HUES6 (cell line): ENCODE data around the gene NDRG3.

Source experiments
- H3K27ac ChIP-seq: 2 replicates; pipeline ENCODE4 v1.7.0; 2013; ENCODE audit warnings: low read depth, mild to moderate bottlenecking, low read length, inconsistent platforms
- H3K27me3 ChIP-seq: 2 replicates; pipeline ENCODE4 v1.6.1; 2013; ENCODE audit warnings: low read length; ENCODE audit not compliant: control insufficient read depth, insufficient read depth
- H3K36me3 ChIP-seq: 2 replicates; pipeline ENCODE4 v1.6.1; 2013; ENCODE audit warnings: low read length; ENCODE audit not compliant: control insufficient read depth, insufficient read depth
- H3K4me1 ChIP-seq: 2 replicates; pipeline ENCODE4 v1.6.1; 2013; ENCODE audit warnings: low read length; ENCODE audit not compliant: control insufficient read depth, insufficient read depth
- H3K4me3 ChIP-seq: 2 replicates; pipeline ENCODE4 v1.5.1; 2013; ENCODE audit warnings: low read depth, low read length
- H3K9ac ChIP-seq: one replicate; pipeline ENCODE4 v1.6.1; 2013; ENCODE audit warnings: mild to moderate bottlenecking, low read length
- H3K9me3 ChIP-seq: 2 replicates; pipeline ENCODE4 v1.6.1; 2013; ENCODE audit warnings: low read depth, low read length; ENCODE audit not compliant: control insufficient read depth, insufficient read depth

Gene NDRG3

DNA sequence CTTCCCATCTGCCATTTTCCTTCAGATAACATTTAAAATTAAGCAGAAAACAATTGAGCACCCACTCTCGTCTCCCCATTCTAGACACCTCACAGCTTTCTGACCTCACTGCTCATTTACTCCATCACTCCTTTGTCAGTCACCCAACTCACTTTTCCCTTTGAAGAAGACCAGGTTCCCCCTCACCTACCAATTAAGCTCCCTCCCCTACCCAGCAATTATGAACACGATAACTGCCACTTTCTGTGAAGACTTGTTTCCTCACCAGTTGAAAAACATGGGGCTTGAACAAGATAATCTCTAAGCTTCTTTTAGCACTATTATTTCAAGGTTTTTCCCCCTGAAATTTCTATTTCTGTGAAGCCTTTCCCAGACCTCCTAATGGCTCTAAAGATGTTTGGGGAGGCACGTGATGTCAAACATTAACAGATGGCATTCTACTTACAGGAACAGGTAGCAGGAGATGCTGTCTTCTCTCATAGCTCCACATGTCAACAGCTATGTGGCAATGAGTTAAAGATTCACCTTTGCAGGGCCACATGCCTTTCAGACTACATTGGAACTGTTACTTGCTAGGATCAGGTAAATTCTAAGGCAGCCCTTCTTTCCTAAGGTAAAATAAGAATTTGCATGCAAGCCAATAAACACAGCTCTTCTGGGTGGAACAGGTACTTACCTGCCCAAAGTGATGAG is 75.1 kb downstream of the NDRG3 start:
- Histone ChIP-seq H3K9ac (no peak overlapping the region), H3K9me3 (no peaks in the 10 kb centered on the region), H3K4me1 (no peaks in the 10 kb centered on the region), H3K36me3 (peaks cover 13% of the 10 kb centered on the region), H3K4me3 (no peak overlapping the region), H3K27me3 (no peaks in the 10 kb centered on the region), H3K27ac (no peak overlapping the region)

GRCh38 chr20:36666181-36666740 is 79.6 kb downstream of the NDRG3 start:
- no peaks in the 10 kb centered on the region for H3K4me1 ChIP-seq
- no peak overlapping the region for H3K27ac ChIP-seq
- H3K9ac ChIP-seq = no peak overlapping the region
- H3K4me3 ChIP-seq = no peak overlapping the region
- H3K9me3 ChIP-seq = no peaks in the 10 kb centered on the region
- no peaks in the 10 kb centered on the region for H3K27me3 ChIP-seq
- H3K36me3 ChIP-seq = peaks cover 26% of the 10 kb centered on the region

GRCh38 chr20:36663031-36663430 is 82.9 kb downstream of the NDRG3 start:
- H3K9me3 ChIP-seq = no peaks in the 10 kb centered on the region
- H3K27me3 ChIP-seq = no peaks in the 10 kb centered on the region
- peaks cover 16% of the 10 kb centered on the region for H3K36me3 ChIP-seq
- H3K4me1 ChIP-seq = no peaks in the 10 kb centered on the region
- no peak overlapping the region for H3K4me3 ChIP-seq
- H3K27ac ChIP-seq = no peak overlapping the region
- no peak overlapping the region for H3K9ac ChIP-seq

DNA sequence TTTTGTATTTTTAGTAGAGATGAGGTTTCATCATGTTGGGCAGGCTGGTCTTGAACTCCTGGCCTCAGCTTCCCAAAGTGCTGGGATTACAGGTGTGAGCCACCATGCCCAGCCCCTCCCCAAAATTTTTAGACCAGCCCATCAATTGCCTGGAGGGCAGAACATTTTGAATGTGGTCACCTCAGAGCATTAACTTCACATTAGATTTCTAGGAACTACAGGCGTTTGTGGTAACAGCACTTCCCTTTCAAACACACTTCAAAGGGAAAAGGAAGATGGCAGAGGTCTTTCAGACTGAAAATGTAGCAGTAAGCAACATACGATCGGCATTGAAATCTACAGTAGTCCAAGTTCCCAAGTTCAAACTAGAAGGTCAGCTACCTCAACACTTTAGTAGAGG is 87.6 kb downstream of the NDRG3 start:
- Histone ChIP-seq H3K9me3 (no peaks in the 10 kb centered on the region), H3K4me1 (no peaks in the 10 kb centered on the region), H3K9ac (no peak overlapping the region), H3K27me3 (no peaks in the 10 kb centered on the region), H3K27ac (no peak overlapping the region), H3K36me3 (peaks cover 18% of the 10 kb centered on the region), H3K4me3 (no peak overlapping the region)

GRCh38 chr20:36656733-36657132 is 89.2 kb downstream of the NDRG3 start:
- no peak overlapping the region for H3K4me3 ChIP-seq
- peaks cover 24% of the 10 kb centered on the region for H3K36me3 ChIP-seq
- H3K27ac ChIP-seq = no peak overlapping the region
- no peaks in the 10 kb centered on the region for H3K27me3 ChIP-seq
- H3K9ac ChIP-seq = no peak overlapping the region
- H3K4me1 ChIP-seq = no peaks in the 10 kb centered on the region
- no peaks in the 10 kb centered on the region for H3K9me3 ChIP-seq

- H3K9ac ChIP-seq = no peak overlapping the region
- H3K27me3 ChIP-seq = no peaks in the 10 kb centered on the region
- H3K9me3 ChIP-seq = no peaks in the 10 kb centered on the region
- no peak overlapping the region for H3K4me3 ChIP-seq
- no peak overlapping the region for H3K27ac ChIP-seq
- H3K4me1 ChIP-seq = no peaks in the 10 kb centered on the region
- H3K36me3 ChIP-seq = peaks cover 21% of the 10 kb centered on the region
These were observed 90.9 kb downstream of the NDRG3 start for GRCh38 chr20:36655004-36655403.

GRCh38 chr20:36654506-36654905 is 91.4 kb downstream of the NDRG3 start:
- no peaks in the 10 kb centered on the region for H3K4me1 ChIP-seq
- H3K27ac ChIP-seq = no peak overlapping the region
- H3K9ac ChIP-seq = no peak overlapping the region

GRCh38 chr20:36653456-36653855 is 92.4 kb downstream of the NDRG3 start:
- H3K9ac ChIP-seq = no peak overlapping the region
- no peak overlapping the region for H3K4me3 ChIP-seq
- no peaks in the 10 kb centered on the region for H3K9me3 ChIP-seq
- H3K27ac ChIP-seq = no peak overlapping the region
- no peaks in the 10 kb centered on the region for H3K27me3 ChIP-seq
- peaks cover 21% of the 10 kb centered on the region for H3K36me3 ChIP-seq
- H3K4me1 ChIP-seq = no peaks in the 10 kb centered on the region

More at GRCh38 chr20:36654506-36654905, 91.4 kb downstream of the NDRG3 start:
- H3K4me3 ChIP-seq = no peak overlapping the region
- no peaks in the 10 kb centered on the region for H3K27me3 ChIP-seq
- no peaks in the 10 kb centered on the region for H3K9me3 ChIP-seq
- peaks cover 21% of the 10 kb centered on the region for H3K36me3 ChIP-seq

DNA sequence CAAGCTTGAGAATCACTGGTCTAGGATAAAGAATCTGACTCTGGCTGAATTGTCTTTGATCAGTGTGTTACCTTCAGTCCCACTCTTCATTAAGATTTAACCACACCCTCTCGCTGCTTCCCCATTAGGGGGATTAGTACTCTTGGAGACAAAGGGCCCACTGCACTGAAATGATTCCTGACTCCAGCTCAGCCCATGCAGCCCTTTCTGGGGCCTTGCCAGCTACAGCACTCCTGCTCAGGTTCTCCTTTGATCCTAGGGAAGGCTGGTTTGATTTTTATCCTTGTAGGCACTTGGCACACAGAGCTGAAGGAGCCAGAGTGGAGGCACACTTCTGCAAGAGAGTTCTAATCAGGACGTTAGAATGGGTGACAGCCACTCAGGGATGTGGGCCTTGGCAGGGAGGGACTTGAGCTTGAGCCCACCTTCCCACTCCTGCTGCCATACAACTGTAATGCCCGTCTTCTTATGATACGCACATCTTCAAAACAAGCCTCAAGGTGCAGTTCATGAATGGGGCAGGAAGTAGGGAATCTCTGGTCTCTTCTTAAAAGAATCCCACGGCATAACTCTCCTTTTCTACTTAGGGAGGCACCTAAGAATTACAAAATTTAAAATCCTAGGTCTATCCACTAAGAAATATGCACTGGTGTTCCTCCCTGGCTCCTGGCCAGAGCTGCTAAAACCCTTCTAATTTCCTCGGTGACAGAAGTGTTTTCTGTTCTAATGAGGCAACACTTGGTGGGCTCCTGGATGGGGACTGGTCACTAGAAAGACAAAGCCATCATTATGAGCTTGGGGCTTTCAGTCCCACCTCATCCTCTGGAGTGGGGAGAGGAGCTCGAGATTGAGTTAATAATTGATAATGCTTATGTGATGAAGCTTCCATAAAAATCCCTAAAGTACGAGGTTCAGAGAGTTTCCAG is 98.4 kb downstream of the NDRG3 start:
- Histone ChIP-seq H3K27me3 (no peaks in the 10 kb centered on the region), H3K27ac (no peak overlapping the region), H3K4me1 (peaks cover 22% of the 10 kb centered on the region), H3K4me3 (no peak overlapping the region), H3K9ac (no peak overlapping the region), H3K9me3 (no peaks in the 10 kb centered on the region), H3K36me3 (no peaks in the 10 kb centered on the region)

GRCh38 chr20:36646678-36647077 is 99.2 kb downstream of the NDRG3 start:
- Histone ChIP-seq H3K9me3 (no peaks in the 10 kb centered on the region), H3K36me3 (no peaks in the 10 kb centered on the region), H3K9ac (no peak overlapping the region), H3K4me1 (peaks cover 22% of the 10 kb centered on the region), H3K27me3 (no peaks in the 10 kb centered on the region), H3K4me3 (no peak overlapping the region), H3K27ac (no peak overlapping the region)

GRCh38 chr20:36645998-36646397 is 99.9 kb downstream of the NDRG3 start, which contains the start of gene SLA2:
TSS of gene SLA2 (minus strand) at chr20:36646196. CDS start at chr20:36641335, 4,861 bp downstream.
- Histone ChIP-seq H3K27me3 (no peaks in the 10 kb centered on the region), H3K9ac (no peak within 1 kb of the TSS)

More at GRCh38 chr20:36645998-36646397, 99.9 kb downstream of the NDRG3 start, which contains the start of gene SLA2:
- H3K9me3 ChIP-seq = no peaks in the 10 kb centered on the region
- no peak within 1 kb of the TSS for H3K27ac ChIP-seq
- H3K4me3 ChIP-seq = no peak within 1 kb of the TSS
- H3K36me3 ChIP-seq = no peaks in the 10 kb centered on the region
- peaks cover 22% of the 10 kb centered on the region for H3K4me1 ChIP-seq
